Pancreas (tissue), 10 donors: ENCODE measurements around the gene PPP4R2. TPM values are rescaled to one million over a fixed set of nuclear protein-coding genes. Genes with fewer than 3 reads are reported as not detected.

Experiments
- ATAC-seq, 4 donors: fragments of 200-7000 bp; cut with Tn5 transposase; one replicate each; pipeline versions ENCODE4 v1.8.0 to v1.9.1; 2020; ENCODE audit warnings: mild to moderate bottlenecking in 4 of 4, moderate library complexity in 4 of 4
- DNase-seq, 6 donors: peaks; one replicate each; pipeline ENCODE4 v3.0.0-alpha.2; 2020
- FAIRE-seq: peaks from 2 replicates; lab custom pipeline; 2012; peaks lifted over from hg19 to GRCh38; lab: Jason Lieb, UNC
- H3K27ac ChIP-seq, 4 donors: fragments of 200-600 bp; sonication (generic); 1 replicate in 3 of 4; 2 replicates in 1 of 4; pipeline versions ENCODE4 v1.5.0 to v1.8.0; 2020
- H3K27me3 ChIP-seq, 4 donors: fragments of 200-600 bp; one replicate each; pipeline ENCODE4 v1.8.0; 2021
- H3K36me3 ChIP-seq, 3 donors: fragments of 200-600 bp; sonication (generic) in 1 of 3; one replicate each; pipeline versions ENCODE4 v1.5.0 to v1.8.0; 2020 to 2021
- H3K4me1 ChIP-seq, 3 donors: fragments of 200-600 bp; one replicate each; pipeline ENCODE4 v1.8.0; 2021
- H3K4me3 ChIP-seq, 4 donors: fragments of 200-600 bp; sonication (generic) in 2 of 4; one replicate each; pipeline versions ENCODE4 v1.5.0 to v1.8.0; 2020 to 2021
- H3K9me3 ChIP-seq, 4 donors: fragments of 200-600 bp; one replicate each; pipeline ENCODE4 v1.8.0; 2021
- CTCF ChIP-seq, 4 donors: fragments of 200-600 bp; sonication (generic) in 3 of 4; IDR thresholded peaks; one replicate each; pipeline versions ENCODE4 v1.5.0 to v1.8.0; 2021; ENCODE audit warnings: antibody characterized with exemption in 4 of 4
- WGBS, 2 donors: extraction: QIAGEN DNeasy Blood & Tissue Kit; methylation state at CpG; one replicate each; pipeline ENCODE4 v1.1.7; 2013; 5-methylcytosine and 5-hydroxymethylcytosine counted together
- intact Hi-C, 3 donors: fragments of 100-400 bp; cut with DNase I; formaldehyde crosslinking; loops; one replicate each; pipeline versions ENCODE4 v1.11.1 to v1.14.2; 2022
- polyA plus RNA-seq, 2 donors: library from polyadenylated mRNA; stranded (reverse); fragments of 200-250 nt; gene quantifications; one replicate each; pipeline ENCODE4 v1.2.3, GENCODE V29; 2013
- total RNA-seq, 6 donors: library from RNA; stranded (reverse); fragmentation: NEBNext Ultra II Directional in 4 of 6; extraction: Animal tissue kit (Norgen Biotek cat#: 25700) in 4 of 6; gene quantifications; one replicate each; pipeline versions ENCODE4 v1.2.1 to v1.2.4, GENCODE V29; 2021 to 2023
- donor health status: healthy with polysubstance abuse.
- donor health status: DM: no; HTN: no; CAD: no; lungs with moderate emphysema.
- donor health status: DM: no; HTN: no; CAD: no.
- donor health status: control.
- donor health status: control.
- donor health status: Bipolar disorder and iron deficiency.
- donor health status: DM: yes; HTN: yes; CAD: no.
- donor health status: DM: no; HTN: no; CAD: no.
- donor health status: DM: no; HTN: no; CAD: no.
- donor health status: DM: yes; HTN: yes; CAD: no.

Gene PPP4R2
- total and polyA plus RNA-seq, 8 donors: 8.2 to 45.6 (median 23.4) TPM

GRCh38 chr3:73101881-73102280 is 105.3 kb downstream of the PPP4R2 start:
- ATAC-seq (no peak), DNase-seq (no peak), FAIRE-seq (no peak)
- Histone ChIP-seq H3K9me3 (no peaks in the 10 kb centered on the region), H3K27me3 (no peaks in the 10 kb centered on the region), H3K27ac (no peak overlapping the region), H3K36me3 (no peaks in the 10 kb centered on the region), H3K4me1 (peaks cover 0 to 4% (median 0%) of the 10 kb centered on the region in 3 donors), H3K4me3 (no peak overlapping the region)
- intact Hi-C loops: loop anchor here in 2 of 3 donors (5.0 to 10.0 kb wide), 4 partner anchors 335 to 745 kb away; no protein-coding TSS in a partner anchor
- 43 to 45% methylated on average over 2 of the region's 2 CpGs for WGBS, 2 donors
- TF ChIP-seq CTCF (IDR thresholded peaks at IDR 0.05): no peak

GRCh38 chr3:73107215-73107614 is 110.6 kb downstream of the PPP4R2 start:
- Histone ChIP-seq H3K4me1 (no peaks in the 10 kb centered on the region), H3K36me3 (no peaks in the 10 kb centered on the region), H3K4me3 (no peak overlapping the region), H3K27me3 (no peaks in the 10 kb centered on the region), H3K9me3 (no peaks in the 10 kb centered on the region), H3K27ac (no peak overlapping the region)
- ATAC-seq (no peak), DNase-seq (no peak), FAIRE-seq (no peak)
- intact Hi-C loops: loop anchor here in 1 of 3 donors (10.0 kb wide), 1 partner anchor 398 kb away; no protein-coding TSS in a partner anchor
- TF ChIP-seq CTCF (IDR thresholded peaks at IDR 0.05): no peak
- WGBS, 2 donors: 89 to 94% methylated on average over 3 of the region's 3 CpGs

- no peak for FAIRE-seq
- ATAC-seq: no peak
- Histone ChIP-seq H3K9me3 (no peaks in the 10 kb centered on the region), H3K36me3 (no peaks in the 10 kb centered on the region), H3K4me3 (no peak overlapping the region), H3K27me3 (no peaks in the 10 kb centered on the region), H3K27ac (no peak overlapping the region), H3K4me1 (no peaks in the 10 kb centered on the region)
- DNase-seq: no peak
- no peak for TF ChIP-seq CTCF (IDR thresholded peaks at IDR 0.05)
- 88 to 90% methylated on average over 5 of the region's 5 CpGs for WGBS, 2 donors
- intact Hi-C loops: loop anchor here in 1 of 3 donors (10.0 kb wide), 1 partner anchor 397 kb away; no protein-coding TSS in a partner anchor
These were observed 111.1 kb downstream of the PPP4R2 start for GRCh38 chr3:73107676-73108187.

- intact Hi-C loops: loop anchor here in 1 of 3 donors (10.0 kb wide), 1 partner anchor 396 kb away; no protein-coding TSS in a partner anchor
- no peaks in the 10 kb centered on the region for H3K27me3 ChIP-seq
- H3K36me3 ChIP-seq: no peaks in the 10 kb centered on the region
- WGBS, 2 donors: 93 to 94% methylated on average over 3 of the region's 3 CpGs
- H3K4me1 ChIP-seq: no peaks in the 10 kb centered on the region
- no peak overlapping the region for H3K27ac ChIP-seq
- DNase-seq (no peak), FAIRE-seq (no peak), ATAC-seq (no peak)
- no peak for TF ChIP-seq CTCF (IDR thresholded peaks at IDR 0.05)
- no peak overlapping the region for H3K4me3 ChIP-seq
- no peaks in the 10 kb centered on the region for H3K9me3 ChIP-seq
These were observed 112.1 kb downstream of the PPP4R2 start for GRCh38 chr3:73108750-73109149.

- intact Hi-C loops: no loop called here
- 77 to 82% methylated on average over 20 of the region's 20 CpGs for WGBS, 2 donors
- peak; percentile 98 for FAIRE-seq
- no peaks in the 10 kb centered on the region for H3K27me3 ChIP-seq
- TF ChIP-seq CTCF (IDR thresholded peaks at IDR 0.05): no peak
- H3K36me3 ChIP-seq: no peaks in the 10 kb centered on the region
- H3K4me3 ChIP-seq: no peak overlapping the region
- DNase-seq: no peak
- ATAC-seq: no peak
- H3K27ac ChIP-seq: no peak overlapping the region
- no peaks in the 10 kb centered on the region for H3K4me1 ChIP-seq
- H3K9me3 ChIP-seq: no peaks in the 10 kb centered on the region
These were observed 113.9 kb downstream of the PPP4R2 start for GRCh38 chr3:73110530-73110929.
